CD4-positive, alpha-beta T cell treated with Interleukin-4 for 4 hours (primary cell): ENCODE results near the gene EPM2AIP1.
"Not testable (repeated sequence)": the region's sequence is repeated elsewhere in the genome, so short reads cannot be mapped to it uniquely, and the experiment has no call there.

ENCODE experiments used
- DNase-seq: peaks from one replicate; pipeline ENCODE4 v3.0.0-alpha.2; 2020

EPM2AIP1 gene

GRCh38 chr3:36991923-36992805, 767 bp downstream of the EPM2AIP1 start:
- peak; percentile 42 for DNase-seq

GRCh38 chr3:36991147-36991546, 1.8 kb downstream of the EPM2AIP1 start:
- DNase-seq = no peak

- no peak for DNase-seq
Observed at GRCh38 chr3:36989568-36989967, 3.4 kb downstream of the EPM2AIP1 start.

- DNase-seq = no peak
Observed at GRCh38 chr3:36989005-36989404, 3.9 kb downstream of the EPM2AIP1 start.

GRCh38 chr3:36988356-36988755, 4.6 kb downstream of the EPM2AIP1 start:
- DNase-seq = peak; percentile 58

GRCh38 chr3:36981006-36981405, 11.9 kb downstream of the EPM2AIP1 start:
- DNase-seq = no peak

- no peak for DNase-seq
Observed at GRCh38 chr3:36973139-36973538, 19.8 kb downstream of the EPM2AIP1 start.

- DNase-seq = no peak
Observed at GRCh38 chr3:36972163-36972562, 20.8 kb downstream of the EPM2AIP1 start.

GRCh38 chr3:36969540-36970432, 23.1 kb downstream of the EPM2AIP1 start:
- DNase-seq = peak; percentile 81

GRCh38 chr3:36969085-36969484, 23.8 kb downstream of the EPM2AIP1 start:
- no peak for DNase-seq

GRCh38 chr3:36965440-36965839, 27.5 kb downstream of the EPM2AIP1 start:
- no peak for DNase-seq

- DNase-seq = no peak
Observed at GRCh38 chr3:36964817-36965216, 28.1 kb downstream of the EPM2AIP1 start.

- DNase-seq = no peak
Observed at GRCh38 chr3:36964331-36964730, 28.6 kb downstream of the EPM2AIP1 start.

- not testable (repeated sequence) for DNase-seq
Observed at GRCh38 chr3:36963008-36963407, 29.9 kb downstream of the EPM2AIP1 start.

- no peak for DNase-seq
Observed at GRCh38 chr3:36960502-36960901, 32.4 kb downstream of the EPM2AIP1 start.

- DNase-seq = no peak
Observed at GRCh38 chr3:36959821-36960220, 33.1 kb downstream of the EPM2AIP1 start.

GRCh38 chr3:36957862-36958686, 34.9 kb downstream of the EPM2AIP1 start:
- peak; percentile 13 for DNase-seq

GRCh38 chr3:36957063-36957462, 35.9 kb downstream of the EPM2AIP1 start:
- no peak for DNase-seq

GRCh38 chr3:36956155-36956554, 36.8 kb downstream of the EPM2AIP1 start:
- no peak for DNase-seq

- DNase-seq = no peak
Observed at GRCh38 chr3:36954452-36955134, 38.3 kb downstream of the EPM2AIP1 start.

- DNase-seq = not testable (repeated sequence)
Observed at GRCh38 chr3:36947814-36948213, 45.1 kb downstream of the EPM2AIP1 start.

GRCh38 chr3:36945333-36945980, 47.5 kb downstream of the EPM2AIP1 start:
- DNase-seq = no peak
